A673 (cell line): Measurements from ENCODE around the gene BCKDHA. TPM values are rescaled to one million over a fixed set of nuclear protein-coding genes. Genes with fewer than 3 reads are reported as not detected.

Experiments
- BruUV-seq: library from RNA; stranded (reverse); fragments of 400-500 nt; replicated peaks from 2 replicates; lab custom pipeline; 2021; lab: Mats Ljungman, UMichigan
- CTCF ChIA-PET: fragments of 300-600 bp; sonication (Branson Sonifier 250); formaldehyde crosslinking; loops from one replicate; lab custom pipeline; 2022; ENCODE audit warnings: antibody characterized with exemption; lab: Charles Lee
- POLR2A ChIA-PET: fragments of 300-600 bp; sonication (Branson Sonifier 250); formaldehyde crosslinking; loops from one replicate; lab custom pipeline; 2022; ENCODE audit warnings: antibody characterized with exemption; ENCODE audit not compliant: low non-redundant PET; lab: Charles Lee
- DNase-seq: peaks from one replicate; pipeline ENCODE4 v3.0.0-alpha.2; 2015; ENCODE audit warnings: low spot score
- H3K27ac ChIP-seq: fragments of 200-600 bp; sonication (generic); 2 replicates; pipeline ENCODE4 v1.5.1; 2016; ENCODE audit warnings: mixed run types, low read depth, mild to moderate bottlenecking, mixed read lengths, antibody characterized with exemption, low read length; ENCODE audit not compliant: poor library complexity, severe bottlenecking
- H3K27me3 ChIP-seq: fragments of 200-600 bp; sonication (generic); replicated peaks from 2 replicates; pipeline ENCODE4 v1.6.1; 2017; ENCODE audit warnings: mixed run types, low read depth, mild to moderate bottlenecking, mixed read lengths, antibody characterized with exemption, low read length; ENCODE audit not compliant: insufficient read depth, poor library complexity
- H3K36me3 ChIP-seq: fragments of 200-600 bp; sonication (generic); 2 replicates; pipeline ENCODE4 v1.6.1; 2016; ENCODE audit warnings: mixed run types, mild to moderate bottlenecking, mixed read lengths, antibody characterized with exemption, low read length; ENCODE audit not compliant: insufficient read depth, poor library complexity, severe bottlenecking
- H3K4me1 ChIP-seq: fragments of 200-600 bp; sonication (generic); 2 replicates; pipeline ENCODE4 v1.6.1; 2017; ENCODE audit warnings: mixed run types, mild to moderate bottlenecking, mixed read lengths, antibody characterized with exemption, low read length; ENCODE audit not compliant: insufficient read depth, poor library complexity, severe bottlenecking
- H3K4me3 ChIP-seq: fragments of 200-600 bp; sonication (generic); 2 replicates; pipeline ENCODE4 v1.5.1; 2016; ENCODE audit warnings: low read depth, mixed run types, mild to moderate bottlenecking, mixed read lengths, low read length; ENCODE audit not compliant: poor library complexity, severe bottlenecking
- H3K9me3 ChIP-seq: fragments of 200-600 bp; sonication (generic); 2 replicates; pipeline ENCODE4 v1.6.1; 2016; ENCODE audit warnings: mixed run types, low read depth, mild to moderate bottlenecking, mixed read lengths, antibody characterized with exemption, low read length; ENCODE audit not compliant: poor library complexity, severe bottlenecking
- EZH2 ChIP-seq: fragments of 200-600 bp; sonication (generic); IDR thresholded peaks from 2 replicates; pipeline ENCODE4 v1.6.1; 2017; ENCODE audit warnings: borderline replicate concordance, low read depth, mild to moderate bottlenecking, mixed read lengths, antibody characterized with exemption, low read length; ENCODE audit not compliant: poor library complexity, severe bottlenecking
- intact Hi-C: fragments of 100-400 bp; cut with micrococcal nuclease; formaldehyde crosslinking; loops from one replicate; pipeline ENCODE4 v1.10.0; 2022; ENCODE audit not compliant: unreplicated experiment
- total RNA-seq: library from RNA; stranded (reverse); gene quantifications from 2 replicates; pipeline ENCODE4 v1.2.3, GENCODE V29; 2021
- TF ChIP-seq, protein P1 (sequence below): fragments of 300-800, 200-600 bp; sonication (generic); conservative IDR thresholded peaks from 2 replicates; pipeline ENCODE4 v1.5.1; 2017; ENCODE audit warnings: low read depth, mild to moderate bottlenecking, antibody characterized with exemption, low read length, moderate library complexity, mixed read lengths

BCKDHA gene
- total RNA-seq, 1 experiment from 2014 or later, result 14.7 TPM

DNA sequence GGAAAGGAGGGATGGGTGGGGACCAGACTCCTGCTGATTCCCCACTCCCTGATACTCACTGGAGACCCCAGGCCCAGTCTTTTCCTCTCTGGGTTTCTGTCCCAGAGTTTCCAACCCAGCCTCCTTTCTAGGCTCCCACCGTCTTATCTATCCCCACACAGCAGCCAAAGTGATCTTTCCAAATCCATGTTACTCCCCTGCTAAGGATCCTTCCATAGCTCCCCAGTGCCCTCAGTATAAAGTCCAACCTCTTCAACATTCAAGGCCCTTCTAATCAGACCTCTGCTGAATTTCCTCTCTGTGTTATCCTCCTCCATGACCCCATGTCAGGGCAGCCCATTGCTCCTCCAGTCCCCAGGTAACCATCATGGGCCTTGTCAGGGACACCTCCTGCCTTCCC lies 42.6 kb upstream of the BCKDHA start:
- H3K9me3 ChIP-seq, result no peaks in the 10 kb centered on the region
- ChIA-PET POLR2A (no interaction called here), CTCF (interaction anchor here (0.6 kb wide), 1 partner anchor 12 kb away, joined by 3 read pairs; no protein-coding TSS in a partner anchor)
- no peak for TF ChIP-seq EZH2
- TF ChIP-seq, protein P1, sequence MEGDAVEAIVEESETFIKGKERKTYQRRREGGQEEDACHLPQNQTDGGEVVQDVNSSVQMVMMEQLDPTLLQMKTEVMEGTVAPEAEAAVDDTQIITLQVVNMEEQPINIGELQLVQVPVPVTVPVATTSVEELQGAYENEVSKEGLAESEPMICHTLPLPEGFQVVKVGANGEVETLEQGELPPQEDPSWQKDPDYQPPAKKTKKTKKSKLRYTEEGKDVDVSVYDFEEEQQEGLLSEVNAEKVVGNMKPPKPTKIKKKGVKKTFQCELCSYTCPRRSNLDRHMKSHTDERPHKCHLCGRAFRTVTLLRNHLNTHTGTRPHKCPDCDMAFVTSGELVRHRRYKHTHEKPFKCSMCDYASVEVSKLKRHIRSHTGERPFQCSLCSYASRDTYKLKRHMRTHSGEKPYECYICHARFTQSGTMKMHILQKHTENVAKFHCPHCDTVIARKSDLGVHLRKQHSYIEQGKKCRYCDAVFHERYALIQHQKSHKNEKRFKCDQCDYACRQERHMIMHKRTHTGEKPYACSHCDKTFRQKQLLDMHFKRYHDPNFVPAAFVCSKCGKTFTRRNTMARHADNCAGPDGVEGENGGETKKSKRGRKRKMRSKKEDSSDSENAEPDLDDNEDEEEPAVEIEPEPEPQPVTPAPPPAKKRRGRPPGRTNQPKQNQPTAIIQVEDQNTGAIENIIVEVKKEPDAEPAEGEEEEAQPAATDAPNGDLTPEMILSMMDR, result no peak
- intact Hi-C loops, result no loop called here
- peaks cover 11% of the 10 kb centered on the region for H3K4me1 ChIP-seq
- H3K4me3 ChIP-seq, result no peak overlapping the region
- H3K27me3 ChIP-seq, result no peaks in the 10 kb centered on the region
- no peaks in the 10 kb centered on the region for H3K36me3 ChIP-seq
- no TSS peak for BruUV-seq
- DNase-seq, result no peak
- peak overlapping the region; percentile 22 for H3K27ac ChIP-seq

DNA sequence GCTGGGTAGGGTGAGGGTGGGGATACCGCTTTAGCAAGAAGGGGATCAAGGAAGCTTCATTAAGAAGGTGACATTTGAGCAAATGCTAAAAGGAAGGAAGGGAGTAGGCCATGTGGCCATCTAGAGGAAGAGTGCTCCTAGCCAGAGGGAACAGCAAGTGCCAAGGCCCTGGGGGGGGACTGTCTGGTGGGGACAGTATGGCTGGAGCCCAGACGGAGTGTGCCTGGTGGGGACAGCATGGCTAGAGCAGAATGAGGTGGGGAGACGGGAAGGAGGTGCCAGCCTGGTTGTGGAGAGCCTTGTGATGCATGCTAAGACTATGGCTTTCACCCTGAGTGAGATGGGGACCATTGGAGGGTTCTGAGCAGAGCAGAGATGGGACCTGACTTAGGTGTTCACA lies 41.8 kb upstream of the BCKDHA start:
- Histone ChIP-seq H3K4me1 (peaks cover 5% of the 10 kb centered on the region), H3K27ac (peak overlapping the region; percentile 22), H3K9me3 (no peaks in the 10 kb centered on the region), H3K4me3 (no peak overlapping the region), H3K36me3 (no peaks in the 10 kb centered on the region), H3K27me3 (no peaks in the 10 kb centered on the region)
- no peak for DNase-seq
- CTCF ChIA-PET, result no interaction called here
- no peak for TF ChIP-seq EZH2
- TF ChIP-seq, protein P1, result no peak
- intact Hi-C loops, result no loop called here
- BruUV-seq, result no TSS peak
- POLR2A ChIA-PET, result no interaction called here

DNA sequence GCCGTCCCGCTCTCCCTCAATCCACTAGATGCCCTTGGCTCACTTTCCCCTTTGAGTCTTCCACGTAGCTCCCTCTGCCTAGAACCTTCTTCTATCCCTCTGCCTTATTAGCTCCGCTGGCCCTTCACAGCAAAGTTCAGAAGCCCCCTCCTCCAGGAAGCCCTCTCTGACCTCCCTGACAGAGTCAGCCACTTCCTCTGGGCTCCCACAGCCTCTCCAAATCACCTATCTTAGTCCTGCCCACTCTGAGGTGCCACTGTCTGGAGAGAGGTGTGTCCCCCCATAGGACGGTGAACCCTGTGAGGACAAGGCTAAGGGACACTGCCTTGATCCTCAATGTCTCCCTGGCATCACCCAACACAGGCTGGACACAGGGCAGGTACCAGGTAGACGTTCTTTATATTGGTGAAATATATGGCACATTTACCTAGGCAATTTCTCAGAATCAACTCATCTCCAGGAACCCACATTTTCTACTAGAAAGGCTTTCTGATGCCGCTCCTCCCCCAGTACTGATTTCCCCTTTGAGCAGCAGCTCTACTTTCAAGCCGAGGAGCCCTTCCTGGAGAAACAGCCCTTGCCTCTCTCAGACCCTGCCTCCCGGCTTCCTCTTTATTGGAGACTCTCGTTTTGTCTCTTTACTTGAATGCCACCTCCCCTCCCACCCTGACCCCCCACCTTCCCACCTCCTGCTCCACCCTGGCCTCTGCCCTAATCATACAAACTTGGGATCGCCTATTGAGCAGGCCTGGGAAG lies 40.5 kb upstream of the BCKDHA start:
- intact Hi-C loops, result no loop called here
- Histone ChIP-seq H3K36me3 (no peaks in the 10 kb centered on the region), H3K4me1 (peaks cover 4% of the 10 kb centered on the region), H3K4me3 (no peak overlapping the region), H3K27me3 (no peaks in the 10 kb centered on the region), H3K27ac (no peak overlapping the region), H3K9me3 (no peaks in the 10 kb centered on the region)
- no TSS peak for BruUV-seq
- no peak for DNase-seq
- POLR2A ChIA-PET, result interaction anchor here (0.6 kb wide), 1 partner anchor 107 kb away, joined by 5 read pairs; no protein-coding TSS in a partner anchor
- TF ChIP-seq, protein P1, result no peak
- TF ChIP-seq EZH2, result no peak
- CTCF ChIA-PET, result no interaction called here
